NCI-H748 (cell line): ENCODE measurements around the gene NR0B1.
A peak's percentile ranks its signal among the peaks of the same experiment; 100 is the strongest.

Experiments
- DNase-seq: peaks from one replicate; lab custom pipeline; 2025; ENCODE audit not compliant: unreplicated experiment; lab: John Stamatoyannopoulos, UW

NR0B1 gene

GRCh38 chrX:30309139-30309571, at the start of gene NR0B1:
Gene NR0B1, minus strand, starts transcription at chrX:30309390. Its CDS starts 27 bp downstream, at chrX:30309363.
- peak; percentile 55 for DNase-seq

GRCh38 chrX:30349946-30350345, 40.8 kb upstream of the NR0B1 start:
- DNase-seq, result no peak

- DNase-seq, result peak; percentile 4
These were observed 34.0 kb upstream of the NR0B1 start for GRCh38 chrX:30343206-30343605.

- no peak for DNase-seq
These were observed 31.6 kb upstream of the NR0B1 start for GRCh38 chrX:30340753-30341152.

GRCh38 chrX:30327762-30328161, 18.6 kb upstream of the NR0B1 start:
- DNase-seq, result no peak

- DNase-seq, result no peak
These were observed 8.1 kb upstream of the NR0B1 start for GRCh38 chrX:30317308-30317707.

- peak; percentile 93 for DNase-seq
These were observed 4.1 kb upstream of the NR0B1 start for GRCh38 chrX:30313322-30313721.

GRCh38 chrX:30312858-30313257, 3.7 kb upstream of the NR0B1 start:
- DNase-seq, result no peak

GRCh38 chrX:30310429-30311206, 1.4 kb upstream of the NR0B1 start:
- no peak for DNase-seq

GRCh38 chrX:30308263-30309138, 689 bp downstream of the NR0B1 start:
- peak; percentile 44 for DNase-seq

- DNase-seq, result no peak
These were observed 1.7 kb downstream of the NR0B1 start for GRCh38 chrX:30307466-30307865.

GRCh38 chrX:30304866-30305265, 4.3 kb downstream of the NR0B1 start:
- peak; percentile 12 for DNase-seq

GRCh38 chrX:30302956-30303355, 6.2 kb downstream of the NR0B1 start:
- DNase-seq, result no peak

GRCh38 chrX:30301963-30302362, 7.2 kb downstream of the NR0B1 start:
- DNase-seq, result peak; percentile 46

GRCh38 chrX:30301208-30301607, 8.0 kb downstream of the NR0B1 start:
- no peak for DNase-seq

- DNase-seq, result no peak
These were observed 12.6 kb downstream of the NR0B1 start for GRCh38 chrX:30296408-30297254.

- no peak for DNase-seq
These were observed 25.6 kb downstream of the NR0B1 start for GRCh38 chrX:30283456-30284200.

GRCh38 chrX:30282527-30282926, 26.7 kb downstream of the NR0B1 start:
- no peak for DNase-seq

GRCh38 chrX:30280428-30280827, 28.8 kb downstream of the NR0B1 start:
- DNase-seq, result no peak

GRCh38 chrX:30278365-30278764, 30.8 kb downstream of the NR0B1 start:
- no peak for DNase-seq
